B cell (primary cell): ENCODE data around the gene TLL2. TPM values are rescaled to one million over a fixed set of nuclear protein-coding genes. Genes with fewer than 3 reads are reported as not detected.

ENCODE experiments used
- ATAC-seq: fragments of 200-7000 bp; cut with Tn5 transposase; one replicate; pipeline ENCODE4 v1.10.0; 2021; ENCODE audit warnings: low read depth, mild to moderate bottlenecking, moderate number of reproducible peaks, moderate library complexity
- CTCF ChIA-PET: fragments of 350-600 bp; sonication (Branson Sonifier 250); formaldehyde crosslinking; loops from one replicate; lab custom pipeline; 2021; ENCODE audit warnings: antibody characterized with exemption, inconsistent platforms; lab: Charles Lee
- POLR2A ChIA-PET: fragments of 350-600 bp; sonication (Branson Sonifier 250); formaldehyde crosslinking; loops from one replicate; lab custom pipeline; 2021; ENCODE audit warnings: antibody characterized with exemption; lab: Charles Lee
- DNase-seq: peaks from one replicate; pipeline ENCODE4 v3.0.0; 2013
- H2AFZ ChIP-seq: 2 replicates; pipeline ENCODE4 v1.6.1; 2012; ENCODE audit warnings: mild to moderate bottlenecking, low read depth, low read length; ENCODE audit not compliant: insufficient read depth, poor library complexity, severe bottlenecking
- H3K27ac ChIP-seq, 2 donors: 1 replicate in 1 of 2; 2 replicates in 1 of 2; pipeline ENCODE4 v1.5.1; 2012 to 2013; ENCODE audit warnings: low read length in 2 of 2, mild to moderate bottlenecking in 2 of 2, moderate library complexity in 1 of 2
- H3K27me3 ChIP-seq, 4 experiments: fragments of 200-600 bp in 1 of 4; sonication (generic) in 1 of 4; replicated peaks in 1 of 4; 1 replicate in 2 of 4; 2 replicates in 2 of 4; pipeline versions ENCODE4 v1.6.1 to v1.7.0; 2013 to 2016; ENCODE audit warnings: low read length in 3 of 4, mild to moderate bottlenecking in 2 of 4, mixed read lengths in 1 of 4, moderate library complexity in 1 of 4; ENCODE audit not compliant: insufficient read depth in 4 of 4, control insufficient read depth in 3 of 4; ENCODE audit errors: control extremely low read depth in 1 of 4
- H3K36me3 ChIP-seq, 2 experiments: replicated peaks in 1 of 2; 1 replicate in 1 of 2; 2 replicates in 1 of 2; pipeline versions ENCODE4 v1.6.1 to v1.7.1; 2013; ENCODE audit warnings: low read length in 1 of 2; ENCODE audit not compliant: insufficient read depth in 2 of 2, control insufficient read depth in 1 of 2; ENCODE audit errors: control extremely low read depth in 1 of 2, extremely low read depth in 1 of 2
- H3K4me1 ChIP-seq, 2 donors: fragments of 200-600 bp in 1 of 2; sonication (generic) in 1 of 2; 1 replicate in 1 of 2; 2 replicates in 1 of 2; pipeline versions ENCODE4 v1.5.1 to v1.6.1; 2013 to 2017; ENCODE audit warnings: low read length in 2 of 2; ENCODE audit not compliant: control insufficient read depth in 2 of 2, insufficient read depth in 2 of 2
- H3K4me2 ChIP-seq: replicated peaks from 2 replicates; pipeline ENCODE3; 2012; ENCODE audit warnings: mild to moderate bottlenecking, low read depth, low read length; ENCODE audit not compliant: poor library complexity, severe bottlenecking
- H3K4me3 ChIP-seq, 5 experiments: fragments of 200-600 bp in 1 of 5; sonication (generic) in 1 of 5; 1 replicate in 3 of 5; 2 replicates in 2 of 5; pipeline versions ENCODE4 v1.5.1 to v1.7.0; 2011 to 2016; ENCODE audit warnings: low read length in 4 of 5, mild to moderate bottlenecking in 4 of 5, low read depth in 2 of 5, control low read depth in 1 of 5, moderate library complexity in 1 of 5; ENCODE audit not compliant: insufficient read depth in 1 of 5; ENCODE audit errors: control extremely low read depth in 1 of 5, extremely low read depth in 1 of 5
- H3K79me2 ChIP-seq: fragments of 200-600 bp; sonication (generic); one replicate; pipeline ENCODE4 v1.6.0; 2016; ENCODE audit warnings: low read length; ENCODE audit not compliant: control insufficient read depth, insufficient read depth
- H3K9ac ChIP-seq: fragments of 200-600 bp; sonication (generic); 2 replicates; pipeline ENCODE4 v1.6.1; 2017; ENCODE audit warnings: mild to moderate bottlenecking, low read length, moderate library complexity
- H3K9me3 ChIP-seq, 3 donors: one replicate each; pipeline versions ENCODE4 v1.6.1 to v1.7.1; 2013; ENCODE audit warnings: low read length in 2 of 3; ENCODE audit not compliant: control insufficient read depth in 2 of 3, insufficient read depth in 1 of 3; ENCODE audit errors: control extremely low read depth in 1 of 3
- H4K20me1 ChIP-seq: 2 replicates; pipeline ENCODE4 v1.6.0; 2012; ENCODE audit warnings: mild to moderate bottlenecking, low read length; ENCODE audit not compliant: insufficient read depth, control insufficient read depth, poor library complexity, severe bottlenecking
- H3K27ac Mint-ChIP-seq: one replicate; pipeline ENCODE4 v1.8.0; 2021; ENCODE audit warnings: mixed read lengths
- H3K27me3 Mint-ChIP-seq: one replicate; pipeline ENCODE4 v1.8.0; 2021; ENCODE audit warnings: mixed read lengths
- H3K4me1 Mint-ChIP-seq: one replicate; pipeline ENCODE4 v1.8.0; 2021; ENCODE audit warnings: mixed read lengths
- H3K4me3 Mint-ChIP-seq: one replicate; pipeline ENCODE4 v1.8.0; 2021; ENCODE audit warnings: mixed read lengths
- H3K9me3 Mint-ChIP-seq: one replicate; pipeline ENCODE4 v1.8.0; 2022; ENCODE audit warnings: mixed read lengths; ENCODE audit not compliant: insufficient read depth
- CTCF ChIP-seq: fragments of 200-600 bp; IDR thresholded peaks from one replicate; pipeline ENCODE4 v1.8.0; 2022; ENCODE audit warnings: antibody characterized with exemption, mild to moderate bottlenecking
- EZH2 ChIP-seq: IDR thresholded peaks from 2 replicates; pipeline ENCODE4 v1.6.1; 2012; ENCODE audit warnings: borderline replicate concordance, low read depth, mild to moderate bottlenecking, moderate library complexity, low read length; ENCODE audit not compliant: insufficient read depth, poor library complexity, severe bottlenecking
- WGBS: methylation state at CpG from one replicate; pipeline ENCODE4 v1.1.5; 2013; ENCODE audit warnings: missing lambda C conversion rate; ENCODE audit not compliant: insufficient coverage; 5-methylcytosine and 5-hydroxymethylcytosine counted together
- intact Hi-C: fragments of 100-400 bp; cut with micrococcal nuclease; formaldehyde crosslinking; loops from one replicate; pipeline ENCODE4 v1.10.0; 2022
- polyA plus RNA-seq: library from polyadenylated mRNA; depleted of rRNA; stranded (reverse); fragments of >200 nt; gene quantifications from 2 replicates; pipeline ENCODE4 v1.2.3, GENCODE V29; 2012
- total RNA-seq, 2 donors: library from RNA; stranded (reverse); fragments of 120-200 nt in 1 of 2; gene quantifications; 1 replicate in 1 of 2; 2 replicates in 1 of 2; pipeline versions ENCODE4 v1.2.3 to v1.2.4, GENCODE V29; 2013 to 2022

The TLL2 gene
- total and polyA plus RNA-seq, 2 donors (not counting 1 experiment from before 2014, with no cell fraction given) = 0.13 to 0.47 TPM

- CTCF ChIA-PET = no interaction called here
- 76% methylated on average over 3 of the region's 3 CpGs for WGBS
- DNase-seq (no peak), ATAC-seq (no peak)
- H3K27ac ChIP-seq = no peak overlapping the region
- H3K27me3 ChIP-seq = peaks cover 0 to 8% (median 3%) of the 10 kb centered on the region in 4 experiments
- no peaks in the 10 kb centered on the region for H3K36me3 ChIP-seq
- H2AFZ ChIP-seq = no peak overlapping the region
- intact Hi-C loops = no loop called here
- Mint-ChIP-seq H3K4me3 (no peak overlapping the region), H3K4me1 (no peaks in the 10 kb centered on the region), H3K9me3 (no peaks in the 10 kb centered on the region), H3K27me3 (peaks cover 15% of the 10 kb centered on the region), H3K27ac (no peak overlapping the region)
- POLR2A ChIA-PET = no interaction called here
- TF ChIP-seq CTCF (no peak), EZH2 (no peak)
- no peaks in the 10 kb centered on the region for H3K4me1 ChIP-seq
- H3K4me2 ChIP-seq = no peak overlapping the region
- no peak overlapping the region for H3K4me3 ChIP-seq
- no peaks in the 10 kb centered on the region for H4K20me1 ChIP-seq
- H3K79me2 ChIP-seq = no peaks in the 10 kb centered on the region
- H3K9me3 ChIP-seq = no peaks in the 10 kb centered on the region
- H3K9ac ChIP-seq = no peak overlapping the region
Measured at GRCh38 chr10:96417441-96417840, 96.3 kb downstream of the TLL2 start.

DNA sequence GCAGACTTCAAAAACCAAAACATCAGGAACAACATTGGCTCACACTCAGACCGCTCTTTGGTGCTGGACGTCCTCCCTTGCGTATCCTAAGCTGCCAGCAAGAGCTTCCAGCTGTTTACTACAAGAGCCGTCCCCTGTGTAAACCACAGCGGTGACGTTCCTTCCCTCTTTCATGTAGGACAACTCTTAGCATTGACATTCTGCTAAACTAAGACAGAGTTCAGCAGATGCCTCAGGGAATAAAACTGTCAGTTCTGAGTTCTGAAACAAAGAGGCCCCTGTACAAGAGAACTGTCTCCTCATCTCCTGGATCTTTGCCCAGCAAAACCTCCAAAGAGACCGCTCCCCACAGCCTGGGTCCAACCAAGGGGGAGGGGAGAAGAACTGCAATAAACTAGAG lies 97.1 kb downstream of the TLL2 start:
- peaks cover 15% of the 10 kb centered on the region for H3K27me3 Mint-ChIP-seq
- Histone ChIP-seq H3K4me2 (no peak overlapping the region), H3K9ac (no peak overlapping the region), H3K27me3 (peaks cover 0 to 13% (median 3%) of the 10 kb centered on the region in 4 experiments), H3K9me3 (no peaks in the 10 kb centered on the region), H3K79me2 (no peaks in the 10 kb centered on the region), H3K27ac (no peak overlapping the region), H3K4me3 (no peak overlapping the region), H3K36me3 (no peaks in the 10 kb centered on the region), H3K4me1 (no peaks in the 10 kb centered on the region), H4K20me1 (no peaks in the 10 kb centered on the region), H2AFZ (no peak overlapping the region)
- CTCF ChIA-PET = interaction anchor here (1.0 kb wide), 1 partner anchor 22 kb away, joined by 3 read pairs; no protein-coding TSS in a partner anchor
- no peak overlapping the region for H3K27ac Mint-ChIP-seq
- 22% methylated on average over 6 of the region's 7 CpGs for WGBS
- DNase-seq (no peak), ATAC-seq (no peak)
- H3K4me3 Mint-ChIP-seq = no peak overlapping the region
- intact Hi-C loops = no loop called here
- H3K4me1 Mint-ChIP-seq = no peaks in the 10 kb centered on the region
- POLR2A ChIA-PET = no interaction called here
- H3K9me3 Mint-ChIP-seq = no peaks in the 10 kb centered on the region
- TF ChIP-seq EZH2 (no peak), CTCF (no peak)
